GM12892 (cell line): Measurements from ENCODE around the gene NUAK2.

Experiments used
- DNase-seq: peaks from one replicate; pipeline ENCODE4 v3.0.0; 2011; ENCODE audit not compliant: insufficient read length
- FAIRE-seq: peaks from 2 replicates; lab custom pipeline; 2011; peaks lifted over from hg19 to GRCh38; lab: Jason Lieb, UNC
- POLR2A ChIP-seq: IDR thresholded peaks from 2 replicates; pipeline ENCODE4 v1.6.1; 2011; ENCODE audit warnings: low read depth, low read length, control low read depth
- POLR2AphosphoS5 ChIP-seq: IDR thresholded peaks from 2 replicates; pipeline ENCODE4 v1.6.1; 2011; ENCODE audit warnings: low read depth, low read length, control low read depth
- TAF1 ChIP-seq: IDR thresholded peaks from 2 replicates; pipeline ENCODE4 v1.6.1; 2011; ENCODE audit warnings: low read depth, mild to moderate bottlenecking, control low read depth, low read length, borderline replicate concordance

The NUAK2 gene

DNA sequence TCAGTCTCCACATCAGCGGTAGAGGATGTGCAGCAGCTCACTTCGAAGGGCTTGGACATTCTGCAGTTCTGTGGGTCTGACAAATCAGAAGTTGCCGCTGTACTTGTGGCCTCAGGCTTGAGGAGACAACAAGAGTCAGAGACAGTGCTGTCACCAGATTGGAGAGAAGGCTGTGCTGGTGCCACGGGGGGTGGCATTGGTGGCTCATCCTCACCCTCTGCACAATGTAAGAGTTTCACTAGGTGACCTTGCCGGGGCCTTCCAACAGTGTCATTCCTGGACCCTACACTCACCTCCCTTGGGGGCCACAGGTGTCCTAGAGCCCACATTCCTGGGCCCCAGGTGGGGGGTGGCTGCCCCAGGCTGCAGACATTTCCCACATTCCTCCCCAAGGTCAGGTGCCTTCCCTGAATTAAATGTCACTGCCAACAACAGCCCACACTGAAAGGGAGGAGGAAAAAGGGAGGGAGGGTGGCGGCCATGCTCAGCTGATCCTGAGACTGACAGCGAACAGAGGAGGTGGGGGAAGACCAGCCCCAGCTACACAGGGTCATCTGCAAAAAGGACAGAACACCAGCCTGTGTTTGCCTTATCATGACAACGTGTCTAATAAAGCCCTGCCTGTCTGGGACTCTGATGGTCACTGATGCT, 47.4 kb downstream of the NUAK2 start:
- peak; percentile 78 for FAIRE-seq
- TF ChIP-seq POLR2A (no peak), TAF1 (no peak), POLR2AphosphoS5 (no peak)
- DNase-seq, result no peak

DNA sequence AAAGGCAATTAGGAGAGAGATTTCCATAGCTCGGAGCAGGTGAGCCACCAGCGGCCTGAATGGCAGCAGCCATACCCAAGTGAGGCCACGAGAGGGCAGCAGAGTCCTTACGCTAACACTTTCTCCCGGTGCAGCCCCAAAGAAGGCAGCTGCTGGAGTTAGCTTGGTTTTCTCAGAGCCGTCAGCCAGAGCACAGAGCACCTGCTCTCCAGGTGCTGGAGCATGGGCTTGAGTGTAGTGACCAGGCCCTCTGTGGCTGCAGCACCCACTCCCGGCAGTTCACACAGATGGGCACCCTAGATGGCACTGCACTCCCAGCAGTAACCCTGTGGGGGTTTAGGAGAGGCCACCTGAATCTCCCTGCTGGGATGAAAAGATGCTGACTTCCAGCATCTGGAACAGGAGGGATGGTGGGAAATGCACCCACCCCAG, 48.0 kb downstream of the NUAK2 start:
- DNase-seq (peak; percentile 87), FAIRE-seq (peak; percentile 99)
- TF ChIP-seq TAF1, result no peak

DNA sequence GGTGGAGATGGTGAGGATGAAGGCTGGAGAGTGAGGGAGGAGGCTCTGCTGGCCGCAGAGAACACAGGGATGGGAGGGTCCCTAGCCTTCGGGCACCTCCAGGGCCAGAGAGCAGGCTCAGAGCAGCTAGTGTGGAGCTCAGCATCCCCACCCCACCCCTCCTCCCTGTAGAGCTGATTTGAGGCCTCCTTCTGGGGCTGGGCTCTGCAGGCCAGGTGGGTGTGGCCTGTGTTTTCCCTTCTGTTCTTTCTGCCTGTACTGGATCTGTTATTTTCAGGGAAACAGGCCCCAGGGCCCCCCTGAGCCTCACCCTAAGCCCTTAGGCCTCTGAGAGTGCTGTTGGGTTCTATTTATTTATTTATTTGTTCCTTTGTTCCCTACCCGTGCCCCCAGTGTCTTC, 49.0 kb downstream of the NUAK2 start:
- DNase-seq (no peak), FAIRE-seq (no peak)
- TF ChIP-seq TAF1, result no peak
- no peak for TF ChIP-seq POLR2A
- no peak for TF ChIP-seq POLR2AphosphoS5

DNA sequence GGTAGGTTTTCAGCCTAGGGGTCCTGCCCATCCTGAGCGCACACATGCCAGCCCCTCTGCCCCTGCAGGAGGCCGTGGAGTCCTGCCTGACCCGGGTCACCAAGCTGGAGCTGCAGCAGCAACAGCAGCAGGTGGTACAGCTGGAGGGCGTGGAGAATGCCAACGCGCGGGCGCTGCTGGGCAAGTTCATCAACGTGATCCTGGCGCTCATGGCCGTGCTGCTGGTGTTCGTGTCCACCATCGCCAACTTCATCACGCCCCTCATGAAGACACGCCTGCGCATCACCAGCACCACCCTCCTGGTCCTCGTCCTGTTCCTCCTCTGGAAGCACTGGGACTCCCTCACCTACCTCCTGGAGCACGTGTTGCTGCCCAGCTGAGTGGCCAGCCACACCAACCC, 49.8 kb downstream of the NUAK2 start:
- FAIRE-seq, result no peak
- no peak for TF ChIP-seq TAF1
- TF ChIP-seq POLR2A, result no peak
- no peak for TF ChIP-seq POLR2AphosphoS5
- no peak for DNase-seq

DNA sequence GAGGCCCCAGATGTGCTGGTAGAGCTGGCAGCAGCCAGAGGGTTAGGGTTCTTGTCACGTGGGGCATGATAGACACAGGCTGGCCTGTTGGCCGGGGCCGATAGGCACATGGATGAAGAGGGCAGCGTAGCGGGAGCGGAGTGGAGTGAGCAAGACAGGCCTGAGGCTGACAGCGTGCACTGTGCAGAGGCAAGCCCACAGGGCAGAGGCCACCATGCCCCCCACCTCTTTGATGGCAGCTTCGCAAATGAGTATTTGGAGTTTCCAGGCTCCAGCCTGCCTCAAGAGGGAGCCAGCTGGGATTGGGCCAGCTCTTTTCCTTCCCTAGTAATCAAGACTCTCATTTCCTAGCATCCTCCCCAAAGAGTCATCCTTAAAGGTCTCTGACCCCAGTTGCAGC, 50.3 kb downstream of the NUAK2 start:
- FAIRE-seq (no peak), DNase-seq (no peak)

DNA sequence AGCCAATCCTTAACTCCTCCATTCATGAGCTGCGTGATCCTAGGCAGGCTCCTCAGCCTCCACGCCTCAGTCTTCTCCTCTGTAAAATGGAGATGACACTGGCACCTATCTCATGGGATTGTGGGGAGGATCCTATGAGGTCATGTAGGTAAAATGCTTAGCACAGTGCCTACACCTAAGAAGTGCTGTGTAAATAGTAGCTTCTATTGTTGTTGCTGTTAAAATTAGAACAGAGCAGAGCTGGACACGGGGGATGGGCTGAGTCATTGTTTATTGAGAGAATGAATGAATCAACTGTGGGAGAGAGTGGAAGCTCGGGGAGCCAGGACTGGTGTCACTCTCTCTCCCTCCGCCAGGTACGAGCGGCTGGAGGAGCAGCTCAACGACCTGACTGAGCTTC, 50.8 kb downstream of the NUAK2 start:
- no peak for TF ChIP-seq POLR2AphosphoS5
- no peak for TF ChIP-seq POLR2A
- TF ChIP-seq TAF1, result no peak
- DNase-seq, result no peak
- FAIRE-seq, result no peak

More for the DNA sequence above, 50.3 kb downstream of the NUAK2 start:
- TF ChIP-seq POLR2AphosphoS5 (no peak), TAF1 (no peak), POLR2A (no peak)

DNA sequence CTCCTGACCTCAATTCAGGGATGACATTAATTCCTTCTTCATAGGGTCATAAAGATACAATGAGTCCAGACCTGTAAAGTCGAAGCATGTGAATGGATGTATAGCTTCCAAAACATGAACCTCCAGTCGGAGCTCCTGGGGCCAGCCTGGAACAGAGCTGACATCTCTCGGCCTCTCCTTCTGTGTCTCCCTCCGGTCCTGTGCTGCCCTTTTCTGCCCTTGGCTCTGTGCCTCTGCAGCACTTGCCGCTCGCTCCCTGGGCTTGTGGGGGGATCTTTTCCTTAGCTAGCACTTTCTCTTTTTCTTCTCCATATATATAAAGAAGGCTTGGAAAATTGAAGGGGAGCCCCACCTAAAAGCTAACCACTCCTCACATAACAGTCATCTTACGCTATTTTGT, 51.3 kb downstream of the NUAK2 start:
- TF ChIP-seq TAF1, result no peak
- no peak for TF ChIP-seq POLR2A
- no peak for TF ChIP-seq POLR2AphosphoS5
- no peak for DNase-seq
- FAIRE-seq, result no peak

DNA sequence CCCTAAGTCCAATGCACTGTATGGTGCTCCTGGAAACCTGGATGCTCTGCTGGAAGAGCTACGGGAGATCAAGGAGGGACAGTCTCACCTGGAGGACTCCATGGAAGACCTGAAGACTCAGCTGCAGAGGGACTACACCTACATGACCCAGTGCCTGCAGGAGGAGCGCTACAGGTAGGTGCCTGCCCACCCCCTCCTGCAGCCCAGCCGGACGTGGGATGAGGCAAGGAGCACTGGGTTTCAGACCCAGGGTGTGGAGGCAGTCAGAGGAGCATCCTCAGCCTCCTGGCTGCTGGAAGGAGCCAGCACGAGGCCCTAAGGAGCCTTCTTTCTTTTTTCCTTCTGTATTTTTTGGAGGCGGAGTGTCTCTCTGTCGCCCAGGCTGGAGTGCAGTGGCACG, 51.8 kb downstream of the NUAK2 start:
- TF ChIP-seq POLR2AphosphoS5 (no peak), TAF1 (no peak), POLR2A (no peak)
- DNase-seq (no peak), FAIRE-seq (no peak)

DNA sequence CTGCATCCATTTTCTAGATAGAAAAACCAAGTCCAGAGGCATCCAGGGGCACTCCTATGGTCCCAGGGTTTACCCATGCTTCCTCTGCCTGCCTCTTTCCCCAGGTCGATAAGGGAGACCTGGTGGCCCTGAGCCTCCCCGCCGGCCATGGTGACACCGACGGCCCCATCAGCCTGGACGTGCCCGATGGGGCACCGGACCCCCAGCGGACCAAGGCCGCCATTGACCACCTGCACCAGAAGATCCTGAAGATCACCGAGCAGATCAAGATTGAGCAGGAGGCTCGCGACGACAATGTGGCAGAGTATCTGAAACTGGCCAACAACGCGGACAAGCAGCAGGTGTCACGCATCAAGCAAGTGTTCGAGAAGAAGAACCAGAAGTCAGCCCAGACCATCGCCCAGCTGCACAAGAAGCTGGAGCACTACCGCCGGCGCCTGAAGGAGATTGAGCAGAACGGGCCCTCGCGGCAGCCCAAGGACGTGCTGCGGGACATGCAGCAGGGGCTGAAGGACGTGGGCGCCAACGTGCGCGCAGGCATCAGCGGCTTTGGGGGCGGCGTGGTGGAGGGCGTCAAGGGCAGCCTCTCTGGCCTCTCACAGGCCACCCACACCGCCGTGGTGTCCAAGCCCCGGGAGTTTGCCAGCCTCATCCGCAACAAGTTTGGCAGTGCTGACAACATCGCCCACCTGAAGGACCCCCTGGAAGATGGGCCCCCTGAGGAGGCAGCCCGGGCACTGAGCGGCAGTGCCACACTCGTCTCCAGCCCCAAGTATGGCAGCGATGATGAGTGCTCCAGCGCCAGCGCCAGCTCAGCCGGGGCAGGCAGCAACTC, 52.5 kb downstream of the NUAK2 start:
- TF ChIP-seq POLR2A (no peak), POLR2AphosphoS5 (no peak), TAF1 (no peak)
- FAIRE-seq (no peak), DNase-seq (no peak)

DNA sequence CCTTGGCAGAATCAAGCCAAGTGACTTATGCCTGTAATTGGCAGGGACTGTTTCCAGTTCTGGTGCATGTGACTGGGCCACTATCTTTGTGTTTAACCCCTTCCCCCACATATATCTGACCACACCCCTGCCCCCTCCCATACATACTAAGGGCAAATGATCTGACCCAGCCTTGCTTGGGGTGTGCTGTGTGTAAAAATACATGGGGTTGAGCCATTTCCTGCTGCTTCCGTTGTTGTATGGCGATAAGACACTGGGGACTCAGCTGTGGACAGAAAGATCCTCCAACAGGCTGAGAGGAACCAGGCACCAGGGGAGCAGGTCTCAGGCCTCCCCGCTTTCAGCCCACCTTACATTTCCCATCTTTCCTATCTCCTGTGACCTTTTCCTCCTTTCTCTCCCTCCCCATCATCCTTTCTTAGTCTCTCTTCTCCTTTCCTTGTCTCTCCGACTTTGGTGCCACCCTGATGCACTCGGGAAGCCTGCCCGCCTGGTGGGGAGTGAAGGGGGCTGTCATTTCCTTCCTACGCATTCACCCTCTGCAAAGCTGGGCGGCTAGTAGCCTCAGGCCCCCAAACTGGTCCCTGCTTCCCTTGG, 54.1 kb downstream of the NUAK2 start:
- FAIRE-seq, result no peak

DNA sequence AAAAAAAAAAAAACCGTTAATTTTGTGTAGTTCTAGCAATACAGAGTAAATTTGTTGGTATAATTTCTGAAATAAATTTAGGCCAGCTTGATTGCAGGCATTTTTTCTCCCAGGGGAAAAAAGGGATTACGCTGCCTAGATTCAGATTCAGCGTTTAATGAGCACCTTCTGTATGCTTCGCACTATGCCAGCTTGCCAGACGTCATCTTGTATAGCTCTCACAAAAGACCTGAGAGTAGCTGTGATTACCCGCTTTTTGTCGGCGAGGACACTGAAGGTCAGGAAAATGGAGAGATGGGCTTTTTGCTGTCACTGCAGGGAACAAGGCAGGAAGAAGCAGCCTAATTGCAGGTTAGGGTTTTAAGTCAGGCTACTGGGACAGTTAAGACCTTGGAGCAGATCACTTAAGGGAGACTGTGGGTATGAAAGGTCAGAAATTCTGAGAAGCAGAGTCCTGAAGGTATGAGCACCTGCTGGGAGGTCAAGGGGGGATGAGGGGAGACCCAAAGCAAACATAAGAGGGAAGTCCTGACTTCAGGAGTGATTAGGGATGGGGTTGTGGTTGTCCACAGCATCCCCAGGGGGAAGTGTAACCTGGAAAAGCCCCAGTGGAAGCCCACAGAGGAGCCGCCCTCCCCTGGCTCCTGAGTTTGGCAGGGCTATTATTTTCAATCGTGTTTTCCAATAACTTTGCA, 54.8 kb downstream of the NUAK2 start:
- FAIRE-seq (no peak), DNase-seq (no peak)
- TF ChIP-seq POLR2A, result no peak
- no peak for TF ChIP-seq TAF1
- TF ChIP-seq POLR2AphosphoS5, result no peak

More for the DNA sequence above, 54.1 kb downstream of the NUAK2 start:
- TF ChIP-seq POLR2A (no peak), TAF1 (no peak), POLR2AphosphoS5 (no peak)
- no peak for DNase-seq

DNA sequence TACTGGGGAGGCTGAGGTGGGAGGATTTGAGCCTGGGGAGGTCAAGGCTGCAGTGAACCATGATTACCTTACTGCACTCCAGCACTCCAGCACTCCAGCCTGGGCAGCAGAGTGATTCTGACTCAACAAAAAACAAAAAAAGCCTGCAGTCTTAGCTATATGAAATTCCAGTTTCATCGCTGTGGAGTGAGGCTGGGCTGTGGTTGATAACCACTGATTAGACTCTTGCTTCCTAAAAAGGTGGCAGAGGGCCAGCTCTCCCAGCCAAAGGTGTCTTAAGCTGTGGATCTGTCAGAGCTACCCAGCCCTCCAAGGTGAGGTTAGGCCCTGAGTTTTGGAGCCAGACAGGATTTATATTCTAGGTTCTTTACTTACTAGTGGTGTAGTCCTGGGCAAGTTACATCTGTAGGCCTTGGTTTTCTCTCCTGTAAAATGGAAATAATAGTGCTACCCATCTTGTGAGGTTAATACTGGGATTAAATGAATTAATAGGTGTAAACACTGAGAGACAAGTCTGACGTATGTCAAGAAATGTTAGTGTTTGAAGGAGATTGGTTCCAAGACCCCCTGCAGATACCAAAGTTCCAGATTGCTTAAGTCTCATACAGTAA, 57.9 kb downstream of the NUAK2 start:
- DNase-seq (no peak), FAIRE-seq (no peak)
- TF ChIP-seq TAF1 (no peak), POLR2AphosphoS5 (no peak), POLR2A (no peak)
